ENCODE data around the gene COL6A1.

DNA sequence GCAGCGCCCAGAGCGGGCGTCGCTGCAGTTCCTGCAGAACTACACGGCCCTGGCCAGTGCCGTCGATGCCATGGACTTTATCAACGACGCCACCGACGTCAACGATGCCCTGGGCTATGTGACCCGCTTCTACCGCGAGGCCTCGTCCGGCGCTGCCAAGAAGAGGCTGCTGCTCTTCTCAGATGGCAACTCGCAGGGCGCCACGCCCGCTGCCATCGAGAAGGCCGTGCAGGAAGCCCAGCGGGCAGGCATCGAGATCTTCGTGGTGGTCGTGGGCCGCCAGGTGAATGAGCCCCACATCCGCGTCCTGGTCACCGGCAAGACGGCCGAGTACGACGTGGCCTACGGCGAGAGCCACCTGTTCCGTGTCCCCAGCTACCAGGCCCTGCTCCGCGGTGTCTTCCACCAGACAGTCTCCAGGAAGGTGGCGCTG, 22.0 kb downstream of the COL6A1 start:
- TF ChIP-seq CTCF (conservative IDR thresholded peaks at IDR 0.05 in 1 of 2, IDR thresholded peaks at IDR 0.05 in 1 of 2; ENCODE audit: low read depth in 1 of 2, low read length in 2 of 2) = no peak
- no peak for TF ChIP-seq EZH2 (IDR thresholded peaks at IDR 0.05; ENCODE audit: low read length, missing control alignments)
